ENCODE measurements around the gene CBX4. TPM values are rescaled to one million over a fixed set of nuclear protein-coding genes. Genes with fewer than 3 reads are reported as not detected.
A peak's percentile ranks its signal among the peaks of the same experiment; 100 is the strongest.

Gene CBX4
- total RNA-seq, 1 donor from 2014 or later = 20.2 TPM

- no peak for TF ChIP-seq CTCF (IDR thresholded peaks at IDR 0.05)
- intact Hi-C loops (cut with DNase I) = no loop called here
- no peak for DNase-seq
Observed at GRCh38 chr17:79802736-79803420, 36.4 kb downstream of the CBX4 start.

GRCh38 chr17:79802039-79802735 lies 37.1 kb downstream of the CBX4 start:
- Histone ChIP-seq H3K4me3 (no peak overlapping the region), H3K4me1 (peaks cover 31% of the 10 kb centered on the region), H3K9me3 (no peaks in the 10 kb centered on the region), H3K27ac (no peak overlapping the region), H3K36me3 (no peaks in the 10 kb centered on the region), H3K27me3 (peaks cover 94% of the 10 kb centered on the region)
- ATAC-seq (no peak), DNase-seq (no peak)
- intact Hi-C loops (cut with DNase I) = no loop called here
- no peak for TF ChIP-seq CTCF (IDR thresholded peaks at IDR 0.05)

More at GRCh38 chr17:79802736-79803420, 36.4 kb downstream of the CBX4 start:
- Histone ChIP-seq H3K36me3 (no peaks in the 10 kb centered on the region), H3K27ac (no peak overlapping the region), H3K27me3 (peaks cover 99% of the 10 kb centered on the region), H3K4me3 (no peak overlapping the region), H3K4me1 (peaks cover 30% of the 10 kb centered on the region), H3K9me3 (no peaks in the 10 kb centered on the region)
- ATAC-seq = no peak

- H3K4me1 ChIP-seq = peaks cover 31% of the 10 kb centered on the region
- no peak for ATAC-seq
- no peak overlapping the region for H3K4me3 ChIP-seq
- no peaks in the 10 kb centered on the region for H3K36me3 ChIP-seq
- intact Hi-C loops (cut with DNase I) = no loop called here
- TF ChIP-seq CTCF (IDR thresholded peaks at IDR 0.05) = no peak
- peak; percentile 68 for DNase-seq
- H3K27ac ChIP-seq = no peak overlapping the region
- H3K27me3 ChIP-seq = peaks cover 87% of the 10 kb centered on the region
- no peaks in the 10 kb centered on the region for H3K9me3 ChIP-seq
Observed at GRCh38 chr17:79801156-79802038, 37.8 kb downstream of the CBX4 start.

GRCh38 chr17:79800325-79801155 lies 38.7 kb downstream of the CBX4 start:
- TF ChIP-seq CTCF (IDR thresholded peaks at IDR 0.05) = no peak
- ATAC-seq (no peak), DNase-seq (peak; percentile 64)
- Histone ChIP-seq H3K27ac (no peak overlapping the region), H3K4me1 (peaks cover 31% of the 10 kb centered on the region), H3K4me3 (no peak overlapping the region), H3K27me3 (peaks cover 79% of the 10 kb centered on the region), H3K36me3 (no peaks in the 10 kb centered on the region), H3K9me3 (no peaks in the 10 kb centered on the region)
- intact Hi-C loops (cut with DNase I) = no loop called here
